IMR-90 (cell line): ENCODE measurements around the gene GOLGA8H. TPM values are rescaled to one million over a fixed set of nuclear protein-coding genes. Genes with fewer than 3 reads are reported as not detected.
A peak's percentile ranks its signal among the peaks of the same experiment; 100 is the strongest.
"Not testable (repeated sequence)": the region's sequence is repeated elsewhere in the genome, so short reads cannot be mapped to it uniquely, and the experiment has no call there.

Experiments
- ATAC-seq: fragments of 200-7000 bp; cut with Tn5 transposase; 2 replicates; pipeline ENCODE4 v1.9.1; 2020; ENCODE audit warnings: low read depth, mild to moderate bottlenecking, moderate library complexity
- BruUV-seq: library from RNA; stranded (reverse); fragments of 400-500 nt; replicated peaks from 2 replicates; lab custom pipeline; 2021; lab: Mats Ljungman, UMichigan
- CTCF ChIA-PET: fragments of 300-600 bp; formaldehyde crosslinking; extraction: SDS; loops from one replicate; lab custom pipeline; 2021; ENCODE audit warnings: antibody characterized with exemption; lab: Yijun Ruan, JAX
- POLR2A ChIA-PET: fragments of 300-600 bp; sonication (Branson Sonifier 250); formaldehyde crosslinking; loops from one replicate; lab custom pipeline; 2022; ENCODE audit warnings: antibody characterized with exemption; ENCODE audit not compliant: unreplicated experiment; lab: Charles Lee
- DNase-seq: peaks from one replicate; pipeline ENCODE4 v3.0.0; 2013
- H2AFZ ChIP-seq: replicated peaks from 2 replicates; pipeline ENCODE3; 2013; ENCODE audit warnings: low read length, mild to moderate bottlenecking; ENCODE audit not compliant: poor library complexity
- H2AK5ac ChIP-seq: 2 replicates; pipeline ENCODE4 v1.6.1; 2013; ENCODE audit warnings: low read depth, low read length, inconsistent platforms
- H2AK9ac ChIP-seq: replicated peaks from 2 replicates; pipeline ENCODE3; 2013; ENCODE audit warnings: mild to moderate bottlenecking, low read depth, low read length, moderate library complexity; ENCODE audit not compliant: poor library complexity
- H2BK120ac ChIP-seq: 2 replicates; pipeline ENCODE4 v1.6.1; 2013; ENCODE audit warnings: low read depth, low read length, inconsistent platforms
- H2BK15ac ChIP-seq: 3 replicates; pipeline ENCODE4 v1.6.1; 2013; ENCODE audit warnings: low read depth, low read length, inconsistent platforms
- H2BK20ac ChIP-seq: 2 replicates; pipeline ENCODE4 v1.6.1; 2013; ENCODE audit warnings: low read depth, mild to moderate bottlenecking, inconsistent platforms, low read length, moderate library complexity
- H2BK5ac ChIP-seq: 2 replicates; pipeline ENCODE4 v1.6.1; 2013; ENCODE audit warnings: mild to moderate bottlenecking, low read depth, low read length, inconsistent platforms; ENCODE audit not compliant: poor library complexity, severe bottlenecking
- H3K14ac ChIP-seq: replicated peaks from 2 replicates; pipeline ENCODE4 v1.6.1; 2013; ENCODE audit warnings: low read depth, low read length, inconsistent platforms
- H3K18ac ChIP-seq: 2 replicates; pipeline ENCODE4 v1.6.1; 2013; ENCODE audit warnings: low read depth, low read length, control low read depth
- H3K23ac ChIP-seq: 2 replicates; pipeline ENCODE4 v1.6.1; 2013; ENCODE audit warnings: low read depth, low read length, inconsistent platforms
- H3K27ac ChIP-seq: 2 replicates; pipeline ENCODE4 v1.5.1; 2013; ENCODE audit warnings: mild to moderate bottlenecking, control low read depth, low read length; ENCODE audit not compliant: insufficient read depth
- H3K27me3 ChIP-seq: 2 replicates; pipeline ENCODE4 v1.6.1; 2013; ENCODE audit warnings: low read length; ENCODE audit not compliant: control insufficient read depth, insufficient read depth
- H3K36me3 ChIP-seq: 2 replicates; pipeline ENCODE4 v1.6.1; 2013; ENCODE audit warnings: low read length, mixed read lengths; ENCODE audit not compliant: control insufficient read depth, insufficient read depth
- H3K4ac ChIP-seq: 2 replicates; pipeline ENCODE4 v1.6.1; 2013; ENCODE audit warnings: low read depth, low read length, inconsistent platforms
- H3K4me1 ChIP-seq: 2 replicates; pipeline ENCODE4 v1.6.1; 2013; ENCODE audit warnings: low read length, mixed read lengths; ENCODE audit not compliant: control insufficient read depth, insufficient read depth
- H3K4me2 ChIP-seq: 2 replicates; pipeline ENCODE4 v1.6.1; 2013; ENCODE audit warnings: low read depth, mild to moderate bottlenecking, control low read depth, low read length, moderate library complexity
- H3K4me3 ChIP-seq: 2 replicates; pipeline ENCODE4 v1.5.1; 2013; ENCODE audit warnings: low read depth, mild to moderate bottlenecking, control low read depth, low read length, moderate library complexity; ENCODE audit not compliant: insufficient read depth
- H3K56ac ChIP-seq: 2 replicates; pipeline ENCODE4 v1.6.1; 2013; ENCODE audit warnings: low read length, inconsistent platforms; ENCODE audit not compliant: insufficient read depth; ENCODE audit errors: extremely low read depth
- H3K79me1 ChIP-seq, 2 experiments: 2 replicates each; pipeline ENCODE4 v1.6.1; 2013; ENCODE audit warnings: low read length in 2 of 2, inconsistent platforms in 1 of 2, low read depth in 1 of 2
- H3K9ac ChIP-seq: 2 replicates; pipeline ENCODE4 v1.6.1; 2013; ENCODE audit warnings: low read depth, low read length, control low read depth
- H3K9me1 ChIP-seq: 2 replicates; pipeline ENCODE4 v1.6.1; 2013; ENCODE audit warnings: low read length, inconsistent platforms; ENCODE audit not compliant: insufficient read depth
- H3K9me3 ChIP-seq: 2 replicates; pipeline ENCODE4 v1.6.1; 2013; ENCODE audit warnings: low read length; ENCODE audit not compliant: control insufficient read depth, insufficient read depth
- H4K20me1 ChIP-seq: 2 replicates; pipeline ENCODE4 v1.6.1; 2013; ENCODE audit warnings: low read length, inconsistent platforms; ENCODE audit not compliant: insufficient read depth
- H4K5ac ChIP-seq: 2 replicates; pipeline ENCODE4 v1.6.1; 2013; ENCODE audit warnings: mild to moderate bottlenecking, low read depth, low read length, control low read depth
- H4K8ac ChIP-seq, 2 experiments: 2 replicates each; pipeline ENCODE4 v1.6.1; 2013; ENCODE audit warnings: low read depth in 2 of 2, low read length in 2 of 2, control low read depth in 1 of 2, inconsistent platforms in 1 of 2
- H4K91ac ChIP-seq: 2 replicates; pipeline ENCODE4 v1.6.1; 2013; ENCODE audit warnings: low read depth, low read length, inconsistent platforms; ENCODE audit not compliant: insufficient read depth
- WGBS, 2 experiments: methylation state at CpG; one replicate each; pipeline versions ENCODE4 v1.1.5 to v1.1.7; 2013; ENCODE audit warnings: missing lambda C conversion rate in 2 of 2; ENCODE audit not compliant: insufficient read length in 1 of 2; ENCODE audit errors: extremely low coverage in 2 of 2; 5-methylcytosine and 5-hydroxymethylcytosine counted together
- dilution Hi-C: fragments of 300-500 bp; cut with HindIII; formaldehyde crosslinking; loops from one replicate; pipeline ENCODE4 v1.14.3; 2018; ENCODE audit warnings: low sequenced_read_pairs; ENCODE audit not compliant: unreplicated experiment
- in situ Hi-C: fragments of 300-500 bp; cut with MboI; formaldehyde crosslinking; loops from 3 replicates; pipeline ENCODE4 v1.14.3; 2019; ENCODE audit warnings: low sequenced_read_pairs, inconsistent platforms, mixed read lengths
- intact Hi-C: fragments of 100-400 bp; cut with micrococcal nuclease; formaldehyde crosslinking; loops from 2 replicates; pipeline ENCODE4 v1.10.0; 2022
- polyA plus RNA-seq, 3 experiments: library from polyadenylated mRNA; depleted of rRNA; stranded (reverse); fragments of >200 nt; gene quantifications; 2 replicates each; pipeline ENCODE4 v1.2.3, GENCODE V29; 2012; ENCODE audit warnings: low replicate concordance in 1 of 3
- total RNA-seq: library from RNA; depleted of rRNA; stranded (reverse); fragments of >200 nt; gene quantifications from 2 replicates; pipeline ENCODE4 v1.2.3, GENCODE V29; 2012

GOLGA8H gene
- total and polyA plus RNA-seq, 2 of the 4 experiments (the other 2 are of a cell fraction) = not detected

- BruUV-seq, dilution Hi-C loops, H3K27me3 ChIP-seq, H3K79me1 ChIP-seq, H4K5ac ChIP-seq, H3K9me3 ChIP-seq, H4K20me1 ChIP-seq, in situ Hi-C loops, H3K14ac ChIP-seq, H2BK15ac ChIP-seq, CTCF ChIA-PET, H3K56ac ChIP-seq, H3K36me3 ChIP-seq, H4K91ac ChIP-seq, H2BK120ac ChIP-seq, POLR2A ChIA-PET, intact Hi-C loops, DNase-seq, H2BK20ac ChIP-seq, H3K9me1 ChIP-seq, H3K4me1 ChIP-seq, H2AK9ac ChIP-seq, H3K18ac ChIP-seq: not testable (repeated sequence)
- H3K4me2 ChIP-seq = peak overlapping the region; percentile 97
- peak overlapping the region; percentile 70 for H2AFZ ChIP-seq
- H2AK5ac ChIP-seq = 0 out of 2 replicates have a peak overlapping the region, but pooled peaks have one; percentile 50
- ATAC-seq = peak; percentile 2; the same call in 1 of the 2 replicates
- H2BK5ac ChIP-seq = peak overlapping the region; percentile 62
- no CpG with 5 or more reads among the region's 20 CpGs for WGBS, 2 experiments
- peak overlapping the region; percentile 97 for H3K23ac ChIP-seq
- H3K4me3 ChIP-seq = peak overlapping the region; percentile 50
- peak overlapping the region; percentile 92 for H3K9ac ChIP-seq
- peak overlapping the region; percentile 69 for H3K27ac ChIP-seq
- peak overlapping the region; percentile 94 for H3K4ac ChIP-seq
- H4K8ac ChIP-seq = 0 out of 4 replicates have a peak overlapping the region, but pooled peaks of 1 of the 2 experiments have one; percentile 67
Measured at GRCh38 chr15:30626632-30627031, 22.8 kb downstream of the GOLGA8H start.
